ENCODE measurements around the gene FOSL1. TPM values are rescaled to one million over a fixed set of nuclear protein-coding genes. Genes with fewer than 3 reads are reported as not detected.

Gene FOSL1
- total RNA-seq, 1 experiment from 2014 or later = 33.7 TPM

GRCh38 chr11:65947133-65947532, 46.9 kb upstream of the FOSL1 start:
- Histone ChIP-seq H2BK12ac (ENCODE audit: insufficient read length, low read depth, low read length) (peak overlapping the region; percentile 100), H2BK20ac (ENCODE audit: low read depth, low read length, poor library complexity, severe bottlenecking) (no peak overlapping the region), H3K79me1 (ENCODE audit: insufficient read depth, low read depth, low read length, poor library complexity, severe bottlenecking) (no peaks in the 10 kb centered on the region), H3K23me2 (ENCODE audit: insufficient read length, low read depth, low read length, poor library complexity, severe bottlenecking) (peaks cover 8% of the 10 kb centered on the region), H4K20me1 (ENCODE audit: control insufficient read depth, insufficient read depth, insufficient read length) (no peaks in the 10 kb centered on the region), H3K27ac (ENCODE audit: insufficient read length, low read depth, low read length) (no peak overlapping the region), H3K27me3 (ENCODE audit: insufficient read depth, low read length) (no peaks in the 10 kb centered on the region), H3K14ac (ENCODE audit: insufficient read depth, low read length) (peak overlapping the region; percentile 74), H3K79me2 (ENCODE audit: insufficient read depth, low read length) (no peaks in the 10 kb centered on the region), H2AK5ac (ENCODE audit: insufficient read length, low read length) (no peak overlapping the region), H3K4me1 (ENCODE audit: insufficient read depth, low read length) (peaks cover 11% of the 10 kb centered on the region), H3T11ph (ENCODE audit: low read length) (no peak overlapping the region), H2BK15ac (ENCODE audit: low read depth, low read length) (no peak overlapping the region), H2BK5ac (ENCODE audit: insufficient read length, low read length) (no peak overlapping the region), H3K9me3 (ENCODE audit: control insufficient read depth, low read depth, low read length) (no peaks in the 10 kb centered on the region), H2AFZ (ENCODE audit: low read length) (no peak overlapping the region), H3K18ac (ENCODE audit: insufficient read length, low read depth, low read length) (peak overlapping the region; percentile 88), H2BK120ac (ENCODE audit: low read depth, low read length, poor library complexity, severe bottlenecking) (no peak overlapping the region), H4K8ac (replicated peaks; ENCODE audit: insufficient read length, low read depth, low read length) (no peak overlapping the region), H3K56ac (ENCODE audit: insufficient read length, low read depth, low read length) (no peak overlapping the region), H3K4ac (ENCODE audit: low read depth, low read length) (peak overlapping the region; percentile 81; the same call in 1 of the 2 replicates), H3K9ac (ENCODE audit: extremely low read depth, insufficient read length, low read length) (no peak overlapping the region), H4K91ac (ENCODE audit: insufficient read length, low read depth, low read length) (peak overlapping the region; percentile 60), H4K5ac (ENCODE audit: insufficient read length, low read depth, low read length) (no peak overlapping the region), H3K23ac (ENCODE audit: insufficient read length, low read depth, low read length) (no peak overlapping the region), H3K4me2 (ENCODE audit: insufficient read depth, insufficient read length, low read length) (no peak overlapping the region)
- WGBS (ENCODE audit: extremely low coverage, insufficient read length, low lambda C conversion rate) = no CpG with 5 or more reads among the region's 13 CpGs
- H3K4me3 Mint-ChIP-seq = no peak overlapping the region
- DNase-seq = peak; percentile 55
- TF ChIP-seq CTCF (conservative IDR thresholded peaks at IDR 0.05) = 0 out of 3 replicates have a peak, but pooled peaks have one; percentile 9
- no peaks in the 10 kb centered on the region; a peak in 1 of 5 replicates for H3K9me3 Mint-ChIP-seq
- peaks cover 7% of the 10 kb centered on the region for H3K27me3 Mint-ChIP-seq (ENCODE audit: low read depth)
- H3K27ac Mint-ChIP-seq = peak overlapping the region; percentile 64 to 95 (median 95); a peak in 5 of 7 replicates
- peaks cover 22 to 36% of the 10 kb centered on the region in 2 experiments for H3K4me1 Mint-ChIP-seq
- H3K36me3 Mint-ChIP-seq (ENCODE audit: insufficient read depth in 1 of 3, low read depth in 3 of 3) = peaks cover 0 to 18% (median 2%) of the 10 kb centered on the region in 3 experiments; a peak in 4 of 7 replicates

Data from H9 (cell line).